ENCODE data around the gene POLG2.
A peak's percentile ranks its signal among the peaks of the same experiment; 100 is the strongest.
"Not testable (repeated sequence)": the region's sequence is repeated elsewhere in the genome, so short reads cannot be mapped to it uniquely, and the experiment has no call there.

The POLG2 gene

GRCh38 chr17:64505340-64506200 is 8.7 kb upstream of the POLG2 start:
- peak; percentile 68 for DNase-seq

DNA sequence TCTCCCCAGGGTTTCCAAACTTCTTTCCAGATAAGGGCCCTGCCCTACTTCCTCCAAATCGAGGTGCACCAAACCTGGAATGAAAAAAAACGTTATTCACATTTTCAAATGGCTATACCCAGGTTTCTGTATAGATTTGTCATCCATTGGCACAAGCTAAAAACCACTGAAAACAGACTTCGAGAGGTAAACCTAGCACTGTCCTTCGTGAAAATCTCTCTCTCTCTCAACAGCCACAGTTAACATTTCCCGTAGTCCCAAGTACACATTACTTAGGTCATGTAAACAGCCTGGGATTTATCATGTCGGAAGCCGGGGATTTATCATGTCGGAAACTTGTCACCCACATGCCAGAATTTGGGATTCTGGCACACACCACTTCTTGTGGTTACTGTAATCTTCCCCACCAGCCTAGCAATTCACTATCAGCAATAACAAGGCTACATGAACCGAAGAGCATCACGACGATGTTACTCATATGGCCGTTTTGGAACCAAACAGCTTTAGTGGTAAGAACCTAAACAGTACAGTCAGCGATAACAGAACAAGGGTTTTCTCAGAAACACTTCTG is 8.0 kb upstream of the POLG2 start:
- DNase-seq = no peak

DNA sequence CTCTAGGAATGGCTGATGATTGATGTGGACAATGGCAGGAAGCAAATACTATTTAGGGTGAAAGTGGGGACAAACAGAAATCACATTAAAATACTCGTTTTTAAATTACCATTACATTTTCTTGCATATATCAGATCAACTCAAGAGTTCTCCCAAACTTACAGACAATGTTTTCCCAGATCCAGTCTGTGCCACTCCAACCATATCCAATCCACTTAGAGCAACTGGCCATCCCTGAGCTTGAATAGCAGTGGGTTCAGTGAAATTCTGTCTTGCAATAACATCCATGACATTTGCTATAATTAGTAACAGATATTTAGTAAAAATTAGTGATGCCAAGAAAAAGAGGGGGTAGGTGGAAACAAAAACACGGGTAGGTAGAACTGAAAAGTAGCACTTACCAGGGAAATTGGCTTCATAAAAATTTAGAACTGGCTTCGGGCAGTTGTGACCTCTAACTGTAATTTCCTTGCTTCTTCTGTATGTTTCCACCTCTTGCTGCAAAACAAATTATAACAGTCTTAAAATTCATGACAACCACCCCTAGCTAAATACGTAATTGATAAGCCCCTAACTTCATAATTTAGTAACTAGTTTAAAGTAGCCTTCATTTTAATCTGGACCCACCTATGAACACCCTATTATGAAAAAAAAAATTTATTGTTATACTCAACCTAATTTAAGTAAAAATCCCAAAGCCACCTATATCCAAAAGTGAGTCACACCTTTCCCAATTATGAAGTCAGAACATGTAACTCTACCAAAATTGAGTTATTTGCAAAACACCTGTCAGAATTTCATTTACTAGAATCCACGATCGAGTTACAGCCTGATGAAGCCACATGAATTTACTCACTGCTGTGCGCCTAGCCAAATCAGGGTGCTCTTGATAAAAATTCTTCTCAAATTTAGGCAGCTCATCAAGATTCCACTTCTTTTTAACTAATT is 7.2 kb upstream of the POLG2 start:
- no peak for DNase-seq

DNA sequence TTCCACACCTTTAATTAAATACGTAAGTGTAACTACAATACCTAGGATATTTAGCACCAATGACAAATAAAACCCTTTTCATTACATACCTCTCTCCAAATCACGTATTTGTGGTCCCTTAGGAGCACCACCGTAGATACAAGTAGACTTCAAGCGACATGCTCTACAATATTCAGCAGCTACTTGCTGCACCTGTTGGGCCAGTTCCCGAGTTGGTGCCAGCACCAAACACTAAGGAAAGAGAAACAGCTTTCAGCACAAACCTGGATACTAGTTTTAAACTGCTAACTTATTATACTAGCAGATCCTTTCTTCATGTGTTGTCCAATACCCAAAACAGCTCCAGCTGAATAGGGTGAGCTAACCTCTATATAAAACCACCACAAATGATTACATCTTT is 6.5 kb upstream of the POLG2 start:
- no peak for DNase-seq

DNA sequence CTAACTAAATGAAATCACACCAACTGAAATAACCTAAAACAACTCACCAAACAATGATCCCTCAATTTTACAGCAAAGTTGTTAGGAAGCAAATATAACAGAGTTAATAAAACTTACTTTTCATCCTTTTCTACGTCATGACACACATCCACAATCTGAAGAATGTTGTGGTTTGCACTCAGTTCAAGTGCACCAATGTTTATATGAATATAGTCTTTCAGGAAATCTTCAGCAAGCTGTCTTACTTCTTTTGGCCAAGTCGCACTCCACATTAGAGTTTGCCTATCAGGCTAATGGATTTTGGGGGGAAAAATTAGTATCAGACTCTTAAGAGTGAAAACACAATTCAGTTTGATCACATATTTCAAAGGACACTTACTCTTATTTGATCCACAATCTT is 6.0 kb upstream of the POLG2 start:
- no peak for DNase-seq

- no peak for DNase-seq
Measured at GRCh38 chr17:64502021-64502420, 5.2 kb upstream of the POLG2 start.

- no peak for DNase-seq
Measured at GRCh38 chr17:64500862-64501765, 4.3 kb upstream of the POLG2 start.

DNA sequence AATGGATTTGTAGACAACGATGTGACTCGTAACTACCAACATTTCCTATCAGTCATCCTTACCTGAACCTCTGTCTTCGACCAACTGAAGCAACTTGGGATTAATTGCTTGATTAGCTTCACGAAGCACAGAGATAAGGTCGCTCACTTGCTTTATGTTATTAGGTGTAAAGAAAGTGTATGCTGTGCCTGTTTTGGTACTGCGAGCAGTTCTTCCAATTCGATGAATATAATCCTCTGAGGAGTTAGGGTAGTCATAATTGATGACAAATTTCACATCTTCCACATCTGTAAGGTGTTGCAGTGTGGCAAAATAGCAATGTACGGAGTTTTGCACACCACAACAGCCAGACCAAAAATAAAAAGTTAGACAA is 3.6 kb upstream of the POLG2 start:
- no peak for DNase-seq

- DNase-seq = no peak
Measured at GRCh38 chr17:64499805-64500486, 3.1 kb upstream of the POLG2 start.

GRCh38 chr17:64498308-64499203 is 1.7 kb upstream of the POLG2 start:
- DNase-seq = no peak

- DNase-seq = peak; percentile 56
Measured at GRCh38 chr17:64497565-64498035, 746 bp upstream of the POLG2 start.

DNA sequence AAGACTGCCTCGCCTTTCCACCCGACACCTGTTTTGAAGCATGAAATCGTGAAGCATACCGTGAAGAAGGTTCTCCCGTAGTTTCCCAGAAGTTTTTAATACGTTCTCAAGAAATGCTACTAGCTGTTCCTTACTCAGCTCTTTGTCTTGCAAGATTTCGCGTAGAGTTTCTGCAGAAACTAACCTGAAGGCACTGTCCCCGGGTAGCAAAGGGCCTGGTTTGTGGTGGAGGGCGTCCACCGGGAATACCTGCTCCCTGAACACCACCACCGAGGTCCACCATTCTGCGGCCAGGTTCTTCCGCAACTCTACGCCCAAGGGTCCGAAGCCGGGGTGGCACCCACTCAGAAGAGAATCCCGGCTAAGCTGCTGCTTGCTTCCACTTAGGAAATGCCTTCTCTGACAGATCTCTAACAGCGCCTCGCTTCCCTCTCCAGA is 487 bp downstream of the POLG2 start:
- DNase-seq = no peak

DNA sequence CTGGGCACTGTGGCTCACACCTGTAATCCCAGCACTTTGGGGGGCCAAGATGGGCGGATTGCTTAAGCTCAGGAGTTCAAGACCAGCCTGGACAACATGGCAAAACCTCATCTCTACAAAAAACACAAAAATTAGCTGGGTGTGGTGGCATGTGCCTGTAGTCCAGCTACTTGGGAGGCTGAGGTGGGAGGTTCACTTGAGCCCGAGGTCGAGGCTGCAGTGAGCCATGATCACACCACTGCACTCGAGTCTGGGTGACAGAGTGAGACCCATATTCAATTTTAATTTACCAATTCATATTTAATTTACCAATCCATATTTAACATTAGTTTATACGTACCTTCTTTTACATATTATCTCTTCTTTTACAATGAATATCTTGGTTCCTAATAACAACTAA is 1.6 kb downstream of the POLG2 start:
- not testable (repeated sequence) for DNase-seq

GRCh38 chr17:64494121-64494520 is 2.7 kb downstream of the POLG2 start:
- no peak for DNase-seq

DNA sequence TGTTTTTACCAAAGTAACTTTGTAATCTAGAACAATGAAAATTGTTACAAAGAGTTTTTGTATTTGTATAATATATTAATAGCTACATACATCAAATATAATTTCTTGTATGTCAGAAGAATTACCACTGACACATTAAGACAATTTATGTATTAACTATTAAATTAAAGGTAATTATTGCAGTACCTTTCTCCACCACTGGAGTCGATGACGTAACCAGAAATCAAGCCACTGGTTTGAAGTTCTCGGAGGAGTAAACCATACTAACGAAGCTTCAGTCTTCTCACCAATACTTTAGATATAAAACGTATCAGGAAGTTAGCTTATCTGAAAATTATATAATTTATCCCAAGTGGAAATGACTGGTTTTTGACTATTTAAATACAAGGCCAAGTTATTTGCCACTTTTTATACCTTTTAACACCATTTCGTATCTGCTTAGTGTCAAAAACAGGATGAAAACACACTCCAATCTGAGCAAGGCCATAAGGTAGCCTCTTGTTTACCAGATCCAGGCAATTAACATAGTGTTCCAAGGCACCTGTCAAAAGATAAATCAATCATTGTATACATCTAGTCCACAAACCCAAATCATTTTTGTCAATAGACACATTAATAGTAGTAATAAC is 4.3 kb downstream of the POLG2 start:
- no peak for DNase-seq

- no peak for DNase-seq
Measured at GRCh38 chr17:64491994-64492393, 4.9 kb downstream of the POLG2 start.

DNA sequence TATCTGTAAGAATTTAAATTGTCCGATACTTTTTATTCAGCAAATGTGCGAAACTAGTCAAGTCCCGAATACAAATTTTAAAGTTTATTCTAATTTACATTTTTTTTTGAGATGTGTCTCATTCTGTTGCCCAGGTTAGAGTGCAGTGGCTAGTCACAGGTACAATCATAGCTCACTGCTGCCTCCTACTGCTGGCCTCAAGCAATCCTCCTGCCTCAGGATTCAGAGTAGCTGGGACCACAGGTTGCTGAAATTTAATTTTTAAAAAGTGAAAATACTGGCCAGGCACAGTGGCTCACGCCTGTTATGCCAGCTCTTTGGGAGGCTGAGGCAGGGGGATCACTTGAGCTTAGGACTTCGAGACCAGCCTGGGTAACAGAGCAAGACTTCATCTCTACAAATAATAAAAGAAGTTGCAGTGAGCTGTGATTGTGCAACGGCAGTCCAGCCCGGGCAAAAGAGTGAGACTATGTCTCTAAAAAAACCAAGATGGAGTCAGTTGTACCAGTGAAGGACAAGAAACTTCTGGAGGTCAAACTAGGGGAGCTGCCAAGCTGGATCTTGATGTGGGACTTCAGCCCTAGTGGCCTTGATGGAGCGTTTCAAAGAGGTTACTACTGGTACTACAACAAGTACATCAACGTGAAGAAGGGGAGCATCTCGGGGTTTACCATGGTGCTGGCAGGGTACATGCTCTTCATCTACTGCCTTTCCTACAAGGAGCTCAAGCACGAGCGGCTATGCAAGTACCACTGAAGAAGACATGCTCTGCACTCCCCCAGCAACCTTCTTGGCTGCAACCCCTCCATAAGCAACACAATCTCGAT is 5.6 kb downstream of the POLG2 start:
- DNase-seq = peak; percentile 44

DNA sequence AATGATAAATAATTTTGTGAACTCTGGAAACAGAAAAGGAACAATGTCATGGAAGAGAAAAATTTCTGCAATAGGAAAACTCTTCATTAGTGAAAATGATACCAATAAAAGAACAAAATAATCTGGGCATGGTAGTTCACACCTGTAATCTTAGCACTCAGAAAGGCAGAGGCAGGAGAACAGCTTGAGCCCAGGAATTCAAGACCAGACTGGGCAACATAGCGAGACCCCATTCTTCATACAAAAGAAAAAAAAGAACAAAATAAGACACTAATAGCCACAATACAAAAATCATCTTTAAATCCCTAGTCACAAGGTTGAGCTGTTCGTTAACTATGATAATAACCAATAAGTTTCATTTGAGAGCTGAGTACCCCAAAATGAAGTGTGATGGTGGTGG is 8.6 kb downstream of the POLG2 start:
- no peak for DNase-seq

DNA sequence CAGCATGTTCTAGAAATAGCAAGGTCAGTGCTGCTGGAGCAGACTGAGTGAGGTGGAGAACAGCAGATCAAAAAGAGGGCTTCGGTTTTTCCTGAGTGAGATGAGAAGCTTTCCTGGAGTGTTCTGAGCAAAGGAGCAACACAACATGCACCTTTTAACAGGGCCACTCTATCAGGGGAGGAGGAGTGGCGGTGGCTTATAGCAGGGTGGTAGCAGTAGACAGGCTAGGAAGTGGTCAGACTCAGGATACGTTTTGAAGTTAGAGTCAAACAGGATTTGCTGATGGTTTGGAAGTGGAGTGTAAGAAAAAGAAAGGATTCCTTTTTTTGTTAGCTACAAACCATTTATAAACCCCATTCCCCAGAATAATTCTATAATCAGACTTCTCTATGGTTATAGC is 12.5 kb downstream of the POLG2 start:
- DNase-seq = no peak

Measured in MV-4-11 (cell line).